Nephron progenitor cell (in vitro differentiated cells): ENCODE data around the gene NHP2.

Source experiments
- DNase-seq: peaks from one replicate; pipeline ENCODE4 v3.0.0; 2021
- H3K27ac Mint-ChIP-seq: 2 replicates; pipeline ENCODE4 v1.8.0; 2021; ENCODE audit warnings: mild to moderate bottlenecking, moderate library complexity, mixed read lengths
- H3K27me3 Mint-ChIP-seq: 2 replicates; pipeline ENCODE4 v1.8.0; 2021; ENCODE audit warnings: mild to moderate bottlenecking, low read depth, mixed read lengths; ENCODE audit not compliant: poor library complexity
- H3K36me3 Mint-ChIP-seq: 2 replicates; pipeline ENCODE4 v1.8.0; 2021; ENCODE audit warnings: low read depth, mixed read lengths
- H3K4me1 Mint-ChIP-seq: 2 replicates; pipeline ENCODE4 v1.8.0; 2021; ENCODE audit warnings: mixed read lengths
- H3K4me3 Mint-ChIP-seq: 2 replicates; pipeline ENCODE4 v1.8.0; 2021; ENCODE audit warnings: mild to moderate bottlenecking, moderate library complexity, mixed read lengths
- H3K9me3 Mint-ChIP-seq: 2 replicates; pipeline ENCODE4 v1.8.0; 2021; ENCODE audit warnings: mild to moderate bottlenecking, moderate library complexity, mixed read lengths
- CTCF ChIP-seq: fragments of 200-600 bp; sonication (generic); IDR thresholded peaks from 2 replicates; pipeline ENCODE4 v1.5.0; 2021; ENCODE audit warnings: antibody characterized with exemption

The NHP2 gene

GRCh38 chr5:178125253-178125906 is 28.3 kb downstream of the NHP2 start:
- Mint-ChIP-seq H3K27ac (no peak overlapping the region), H3K27me3 (peaks cover 3% of the 10 kb centered on the region), H3K4me3 (no peak overlapping the region), H3K9me3 (no peaks in the 10 kb centered on the region), H3K4me1 (peaks cover 45% of the 10 kb centered on the region), H3K36me3 (no peaks in the 10 kb centered on the region)
- DNase-seq: no peak
- no peak for TF ChIP-seq CTCF

- Mint-ChIP-seq H3K4me1 (peaks cover 41% of the 10 kb centered on the region), H3K36me3 (no peaks in the 10 kb centered on the region), H3K27me3 (peaks cover 3% of the 10 kb centered on the region), H3K9me3 (no peaks in the 10 kb centered on the region), H3K27ac (no peak overlapping the region), H3K4me3 (no peak overlapping the region)
- no peak for DNase-seq
- no peak for TF ChIP-seq CTCF
These were observed 29.4 kb downstream of the NHP2 start for GRCh38 chr5:178123966-178124925.

- H3K4me3 Mint-ChIP-seq: no peak overlapping the region
These were observed 30.4 kb downstream of the NHP2 start for GRCh38 chr5:178123094-178123965.

GRCh38 chr5:178122346-178122745 is 31.3 kb downstream of the NHP2 start:
- Mint-ChIP-seq H3K9me3 (no peaks in the 10 kb centered on the region), H3K4me3 (no peak overlapping the region), H3K4me1 (peaks cover 40% of the 10 kb centered on the region), H3K36me3 (no peaks in the 10 kb centered on the region), H3K27ac (no peak overlapping the region), H3K27me3 (peaks cover 3% of the 10 kb centered on the region)
- TF ChIP-seq CTCF: no peak
- no peak for DNase-seq

More at GRCh38 chr5:178123094-178123965, 30.4 kb downstream of the NHP2 start:
- Mint-ChIP-seq H3K4me1 (peaks cover 41% of the 10 kb centered on the region), H3K27ac (peak overlapping the region; percentile 71), H3K9me3 (no peaks in the 10 kb centered on the region), H3K36me3 (no peaks in the 10 kb centered on the region), H3K27me3 (peaks cover 3% of the 10 kb centered on the region)
- no peak for TF ChIP-seq CTCF
- no peak for DNase-seq

GRCh38 chr5:178121391-178122276 is 32.1 kb downstream of the NHP2 start:
- no peak overlapping the region for H3K27ac Mint-ChIP-seq
- H3K27me3 Mint-ChIP-seq: peaks cover 3% of the 10 kb centered on the region
- no peak for DNase-seq
- no peak for TF ChIP-seq CTCF
- H3K4me1 Mint-ChIP-seq: peaks cover 33% of the 10 kb centered on the region
- no peaks in the 10 kb centered on the region for H3K36me3 Mint-ChIP-seq
- no peaks in the 10 kb centered on the region for H3K9me3 Mint-ChIP-seq
- no peak overlapping the region for H3K4me3 Mint-ChIP-seq
